GM12872 (cell line): Measurements from ENCODE around the gene KIF6.
A peak's percentile ranks its signal among the peaks of the same experiment; 100 is the strongest.

ENCODE experiments used
- CTCF ChIP-seq: IDR thresholded peaks from 3 replicates; pipeline ENCODE4 v1.5.1; 2011; ENCODE audit warnings: low read depth, mild to moderate bottlenecking, low read length, moderate library complexity; ENCODE audit not compliant: insufficient read depth

KIF6 gene

GRCh38 chr6:39654121-39654520, 71.1 kb downstream of the KIF6 start:
- TF ChIP-seq CTCF = no peak

GRCh38 chr6:39653612-39654011, 71.6 kb downstream of the KIF6 start:
- TF ChIP-seq CTCF = no peak

- no peak for TF ChIP-seq CTCF
These were observed 75.2 kb downstream of the KIF6 start for GRCh38 chr6:39649996-39650395.

- no peak for TF ChIP-seq CTCF
These were observed 78.3 kb downstream of the KIF6 start for GRCh38 chr6:39646751-39647420.

GRCh38 chr6:39642270-39642669, 82.9 kb downstream of the KIF6 start:
- 0 out of 3 replicates have a peak, but pooled peaks have one; percentile 26 for TF ChIP-seq CTCF

GRCh38 chr6:39638126-39638822, 86.9 kb downstream of the KIF6 start:
- TF ChIP-seq CTCF = no peak

- TF ChIP-seq CTCF = no peak
These were observed 90.4 kb downstream of the KIF6 start for GRCh38 chr6:39634646-39635341.
